ENCODE results near the gene IRX4.

- no peak for TF ChIP-seq EZH2phosphoT487 (IDR thresholded peaks at IDR 0.05; ENCODE audit: borderline replicate concordance)
- no peak for TF ChIP-seq CTCF (conservative IDR thresholded peaks at IDR 0.05; ENCODE audit: low read length)
Observed at GRCh38 chr5:1877103-1878049, 5.3 kb downstream of the IRX4 start.

Measured in Loucy (cell line).